Liver (tissue), 9 donors: ENCODE measurements around the gene FAM83G. TPM values are rescaled to one million over a fixed set of nuclear protein-coding genes. Genes with fewer than 3 reads are reported as not detected.

Source experiments
- DNase-seq: peaks from one replicate; pipeline ENCODE4 v3.0.0-alpha.2; 2017; ENCODE audit warnings: low spot score
- H3K27ac ChIP-seq, 2 donors: one replicate each; pipeline ENCODE4 v1.7.0; 2013; ENCODE audit warnings: inconsistent platforms in 2 of 2, low read length in 2 of 2, control low read depth in 1 of 2, low read depth in 1 of 2, mild to moderate bottlenecking in 1 of 2
- H3K27me3 ChIP-seq, 4 donors: one replicate each; pipeline versions ENCODE4 v1.6.1 to v1.7.0; 2013; ENCODE audit warnings: low read length in 3 of 4, inconsistent platforms in 1 of 4, mild to moderate bottlenecking in 1 of 4, moderate library complexity in 1 of 4; ENCODE audit not compliant: control insufficient read depth in 4 of 4, insufficient read depth in 4 of 4
- H3K36me3 ChIP-seq, 4 donors: one replicate each; pipeline versions ENCODE4 v1.6.1 to v1.7.0; 2013; ENCODE audit warnings: low read length in 3 of 4, mild to moderate bottlenecking in 3 of 4, low read depth in 1 of 4, moderate library complexity in 1 of 4; ENCODE audit not compliant: control insufficient read depth in 4 of 4, insufficient read depth in 3 of 4
- H3K4me1 ChIP-seq, 4 donors: one replicate each; pipeline versions ENCODE4 v1.6.1 to v1.7.0; 2013; ENCODE audit warnings: low read length in 3 of 4, mild to moderate bottlenecking in 3 of 4, moderate library complexity in 1 of 4; ENCODE audit not compliant: control insufficient read depth in 4 of 4, insufficient read depth in 4 of 4
- H3K4me3 ChIP-seq, 3 donors: one replicate each; pipeline versions ENCODE4 v1.6.1 to v1.7.0; 2013; ENCODE audit warnings: low read length in 3 of 3, control low read depth in 1 of 3, low read depth in 1 of 3, mild to moderate bottlenecking in 1 of 3
- H3K9ac ChIP-seq, 2 donors: one replicate each; pipeline ENCODE4 v1.7.0; 2013; ENCODE audit warnings: low read length in 2 of 2, mild to moderate bottlenecking in 2 of 2, moderate library complexity in 2 of 2, control low read depth in 1 of 2, low read depth in 1 of 2
- H3K9me3 ChIP-seq, 4 donors: one replicate each; pipeline versions ENCODE4 v1.6.1 to v1.7.0; 2013; ENCODE audit warnings: low read length in 3 of 4; ENCODE audit not compliant: control insufficient read depth in 4 of 4
- CTCF ChIP-seq: fragments of 150-350 bp; IDR thresholded peaks from 2 replicates; pipeline ENCODE4 v1.5.1; 2017; ENCODE audit warnings: improper control_type of control experiment, low read depth, low read length; ENCODE audit not compliant: missing input control
- FOXA1 ChIP-seq: IDR thresholded peaks from 2 replicates; pipeline ENCODE4 v1.6.1; 2016; ENCODE audit warnings: antibody characterized with exemption
- GABPA ChIP-seq, 2 donors: IDR thresholded peaks in 1 of 2; conservative IDR thresholded peaks in 1 of 2; 2 replicates each; pipeline ENCODE4 v1.6.1; 2016; ENCODE audit warnings: antibody characterized with exemption in 2 of 2, mild to moderate bottlenecking in 1 of 2, moderate library complexity in 1 of 2
- HNF4A ChIP-seq, 2 donors: conservative IDR thresholded peaks; 2 replicates each; pipeline ENCODE4 v1.6.1; 2016; ENCODE audit warnings: antibody characterized with exemption in 2 of 2, mild to moderate bottlenecking in 2 of 2
- JUND ChIP-seq, 2 donors: IDR thresholded peaks; 2 replicates each; pipeline ENCODE4 v1.6.1; 2016; ENCODE audit warnings: antibody characterized with exemption in 2 of 2
- MAX ChIP-seq: IDR thresholded peaks from 2 replicates; pipeline ENCODE4 v1.6.1; 2016; ENCODE audit warnings: antibody characterized with exemption
- REST ChIP-seq: IDR thresholded peaks from 2 replicates; pipeline ENCODE4 v1.6.1; 2016; ENCODE audit warnings: antibody characterized with exemption, mild to moderate bottlenecking
- RXRA ChIP-seq, 2 donors: IDR thresholded peaks; 2 replicates each; pipeline ENCODE4 v1.6.1; 2017 to 2018; ENCODE audit warnings: antibody characterized with exemption in 2 of 2, mild to moderate bottlenecking in 1 of 2
- SP1 ChIP-seq: IDR thresholded peaks from 2 replicates; pipeline ENCODE4 v1.6.1; 2018; ENCODE audit warnings: antibody characterized with exemption, mild to moderate bottlenecking
- TAF1 ChIP-seq: conservative IDR thresholded peaks from 2 replicates; pipeline ENCODE4 v1.6.1; 2016; ENCODE audit warnings: antibody characterized with exemption, mild to moderate bottlenecking
- YY1 ChIP-seq: IDR thresholded peaks from 2 replicates; pipeline ENCODE4 v1.6.1; 2016; ENCODE audit warnings: antibody characterized with exemption, mild to moderate bottlenecking
- ZBTB33 ChIP-seq: IDR thresholded peaks from 2 replicates; pipeline ENCODE4 v1.6.1; 2016; ENCODE audit warnings: antibody characterized with exemption
- WGBS: extraction: QIAGEN DNeasy Blood & Tissue Kit; methylation state at CpG from one replicate; pipeline ENCODE4 v1.1.7; 2013; 5-methylcytosine and 5-hydroxymethylcytosine counted together
- polyA plus RNA-seq, 2 donors: library from polyadenylated mRNA; stranded (reverse) in 1 of 2; unstranded in 1 of 2; fragments of 200-250 nt in 1 of 2; fragments of >200 nt in 1 of 2; fragmentation: Nextera tagmentation in 1 of 2; extraction: Ambion mirVana in 1 of 2; gene quantifications; one replicate each; pipeline versions ENCODE4 v1.2.1 to v1.2.3, GENCODE V29; 2013 to 2015
- total RNA-seq, 2 donors: library from RNA; depleted of rRNA; stranded (reverse); fragments of >200 nt; gene quantifications; one replicate each; pipeline ENCODE4 v1.2.3, GENCODE V29; 2014
- donor health status: healthy.
- donor health status: healthy.
- donor health status: healthy.
- donor health status: healthy.
- donor health status: healthy.

Gene FAM83G
- total and polyA plus RNA-seq, 4 donors: 5.2 to 25.0 (median 11.5) TPM

- Histone ChIP-seq H3K36me3 (no peaks in the 10 kb centered on the region), H3K9ac (no peak overlapping the region), H3K9me3 (no peaks in the 10 kb centered on the region), H3K27ac (no peak overlapping the region), H3K4me1 (peaks cover 0 to 14% (median 6%) of the 10 kb centered on the region in 4 donors), H3K4me3 (no peak overlapping the region), H3K27me3 (no peaks in the 10 kb centered on the region)
- 78% methylated on average over 6 of the region's 6 CpGs for WGBS
- no peak for DNase-seq
- TF ChIP-seq YY1 (no peak), GABPA (IDR thresholded peaks at IDR 0.05 in 1 of 2, conservative IDR thresholded peaks at IDR 0.05 in 1 of 2) (no peak), TAF1 (no peak)
Measured at GRCh38 chr17:18949566-18949965, 55.0 kb downstream of the FAM83G start.

GRCh38 chr17:18948476-18949006 lies 56.0 kb downstream of the FAM83G start:
- Histone ChIP-seq H3K4me1 (peaks cover 0 to 14% (median 4%) of the 10 kb centered on the region in 4 donors), H3K27ac (no peak overlapping the region), H3K9me3 (no peaks in the 10 kb centered on the region), H3K36me3 (no peaks in the 10 kb centered on the region), H3K9ac (no peak overlapping the region), H3K4me3 (no peak overlapping the region), H3K27me3 (no peaks in the 10 kb centered on the region)
- TF ChIP-seq JUND (IDR thresholded peaks at IDR 0.05) (no peak), HNF4A (conservative IDR thresholded peaks at IDR 0.05) (no peak), MAX (no peak), RXRA (IDR thresholded peaks at IDR 0.05) (no peak), REST (no peak), CTCF (no peak), ZBTB33 (no peak), FOXA1 (no peak), SP1 (no peak)
- WGBS: 89% methylated on average over 8 of the region's 8 CpGs
- DNase-seq: no peak
